ENCODE data around the gene PDRG1.
"Not testable (repeated sequence)": the region's sequence is repeated elsewhere in the genome, so short reads cannot be mapped to it uniquely, and the experiment has no call there.

PDRG1 gene

GRCh38 chr20:31926493-31926892 lies 25.4 kb downstream of the PDRG1 start:
- no peak for DNase-seq (ENCODE audit: low read depth)

- DNase-seq (ENCODE audit: low read depth) = no peak
These were observed 26.2 kb downstream of the PDRG1 start for GRCh38 chr20:31925631-31926030.

DNA sequence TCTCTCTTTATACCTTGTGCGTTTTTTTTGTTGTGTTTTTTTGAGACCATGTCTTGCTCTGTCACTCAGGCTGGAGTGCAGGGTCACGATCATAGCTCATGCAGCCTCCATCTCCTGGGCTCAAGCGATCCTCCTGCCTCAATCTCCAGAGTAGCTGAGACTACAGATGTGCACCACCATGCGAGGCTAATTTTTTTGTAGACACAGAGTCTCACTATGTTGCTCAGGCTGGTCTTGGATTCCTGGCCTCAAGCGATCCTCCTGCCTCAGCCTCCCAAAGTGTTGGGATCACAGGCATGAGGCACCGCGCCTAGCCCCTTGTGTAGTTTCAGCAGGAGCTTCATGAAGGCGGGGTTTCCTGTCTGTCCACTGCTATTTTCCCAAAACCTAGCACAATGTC lies 27.3 kb downstream of the PDRG1 start:
- DNase-seq (ENCODE audit: low read depth) = no peak

DNA sequence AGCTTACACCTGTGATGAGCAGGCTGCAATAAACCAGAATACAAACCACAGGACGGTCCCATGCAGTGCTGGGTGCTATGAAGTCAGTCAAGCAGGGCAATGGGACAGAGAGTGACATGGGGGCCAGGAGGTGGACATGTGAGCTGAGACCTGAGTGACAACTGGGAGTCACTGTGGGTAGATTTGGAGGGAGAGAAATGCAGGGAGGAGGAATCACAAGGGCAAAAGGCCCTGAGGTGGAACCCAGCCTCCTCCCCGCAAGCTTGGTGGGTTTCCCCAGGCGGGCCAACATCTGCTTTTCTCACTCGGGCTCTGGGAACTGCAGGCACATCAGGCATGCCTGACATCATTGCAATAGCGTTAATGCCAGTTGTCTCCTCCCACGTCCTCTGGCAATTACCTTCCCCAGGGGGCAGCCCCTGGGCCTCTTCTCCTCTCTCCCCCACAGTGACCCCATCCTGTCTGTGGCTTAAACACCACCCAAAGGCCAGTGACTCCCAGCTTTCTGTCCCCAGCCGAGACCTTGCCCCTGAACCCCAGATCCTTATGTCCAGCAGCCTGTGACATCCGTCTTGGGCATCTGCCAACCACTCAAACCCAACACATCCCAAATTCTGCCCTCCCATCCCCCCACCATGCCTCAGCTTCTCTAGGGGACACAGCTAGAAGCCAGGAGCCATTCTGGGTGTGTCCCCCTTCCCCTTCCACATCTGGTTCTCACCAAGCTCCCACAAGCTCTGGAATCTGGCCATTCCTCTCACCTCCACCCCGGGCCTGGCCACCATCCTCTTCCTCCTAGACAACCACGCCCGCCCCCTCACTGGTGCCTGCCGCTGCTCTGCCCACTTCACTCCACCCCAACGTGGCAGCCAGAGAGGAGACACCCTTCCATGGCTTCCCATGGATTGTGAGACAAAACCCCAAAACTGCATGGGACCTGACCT lies 28.2 kb downstream of the PDRG1 start:
- no peak for DNase-seq (ENCODE audit: low read depth)

DNA sequence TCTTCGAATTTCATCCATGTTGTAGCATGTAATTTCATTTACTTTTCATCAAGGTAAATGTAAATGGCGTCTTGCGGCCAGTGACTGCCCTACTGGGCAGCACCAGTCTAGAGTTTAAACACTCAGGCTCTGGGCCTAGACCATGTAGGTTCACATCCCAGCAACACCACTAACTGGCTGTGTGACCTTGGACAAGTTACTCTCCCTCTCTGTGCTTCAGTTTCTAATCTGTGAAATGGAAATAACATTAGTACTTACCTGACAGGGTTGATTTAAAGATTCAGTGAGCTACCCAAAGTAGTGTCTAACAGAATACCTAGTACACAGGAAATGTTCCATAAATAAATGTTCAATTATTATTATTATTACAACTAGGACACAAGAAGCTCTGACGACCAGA lies 29.3 kb downstream of the PDRG1 start:
- no peak for DNase-seq (ENCODE audit: low read depth)

- DNase-seq (ENCODE audit: low read depth) = no peak
These were observed 29.7 kb downstream of the PDRG1 start for GRCh38 chr20:31922181-31922580.

GRCh38 chr20:31921480-31921879 lies 30.4 kb downstream of the PDRG1 start:
- not testable (repeated sequence) for DNase-seq (ENCODE audit: low read depth)

- no peak for DNase-seq (ENCODE audit: low read depth)
These were observed 31.5 kb downstream of the PDRG1 start for GRCh38 chr20:31920275-31920855.

DNA sequence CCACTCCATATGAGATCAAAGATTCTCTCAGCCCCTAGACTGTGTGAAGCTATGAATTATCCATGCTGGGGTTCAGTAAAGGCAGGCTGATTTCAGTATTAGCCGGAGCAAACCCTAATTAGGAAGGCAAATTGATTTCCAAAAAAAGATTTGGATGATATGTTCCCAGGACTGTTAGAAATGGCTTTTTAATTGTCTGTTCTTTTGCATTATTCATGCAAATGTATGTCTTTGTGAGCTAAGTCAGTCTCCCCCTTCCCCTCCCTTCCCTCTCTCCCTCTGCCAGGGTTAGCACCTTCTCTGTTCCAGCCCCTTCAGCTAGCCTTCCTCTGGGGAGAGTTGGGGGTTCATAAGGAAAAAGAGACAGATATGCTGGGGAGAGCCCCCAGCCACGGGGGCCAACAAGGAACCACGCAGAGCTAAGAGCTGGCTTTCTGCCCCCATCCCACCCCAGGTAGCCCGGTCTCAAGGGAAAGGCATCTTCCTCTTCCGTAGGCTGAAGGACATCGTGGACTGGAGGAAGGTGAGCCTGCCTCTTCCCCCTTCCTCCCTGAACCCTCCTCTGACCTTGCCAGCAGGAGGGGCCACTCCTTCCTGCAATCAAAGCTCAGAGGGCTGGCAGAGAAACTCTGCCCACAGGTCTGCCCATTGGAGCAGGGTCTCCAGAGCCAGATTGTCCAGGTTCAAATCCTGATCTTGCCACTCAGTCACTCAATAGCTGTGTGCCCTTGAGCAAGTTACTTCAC lies 32.3 kb downstream of the PDRG1 start:
- no peak for DNase-seq (ENCODE audit: low read depth)

- no peak for DNase-seq (ENCODE audit: low read depth)
These were observed 33.3 kb downstream of the PDRG1 start for GRCh38 chr20:31918466-31919105.

- DNase-seq (ENCODE audit: low read depth) = not testable (repeated sequence)
These were observed 33.9 kb downstream of the PDRG1 start for GRCh38 chr20:31917962-31918412.

DNA sequence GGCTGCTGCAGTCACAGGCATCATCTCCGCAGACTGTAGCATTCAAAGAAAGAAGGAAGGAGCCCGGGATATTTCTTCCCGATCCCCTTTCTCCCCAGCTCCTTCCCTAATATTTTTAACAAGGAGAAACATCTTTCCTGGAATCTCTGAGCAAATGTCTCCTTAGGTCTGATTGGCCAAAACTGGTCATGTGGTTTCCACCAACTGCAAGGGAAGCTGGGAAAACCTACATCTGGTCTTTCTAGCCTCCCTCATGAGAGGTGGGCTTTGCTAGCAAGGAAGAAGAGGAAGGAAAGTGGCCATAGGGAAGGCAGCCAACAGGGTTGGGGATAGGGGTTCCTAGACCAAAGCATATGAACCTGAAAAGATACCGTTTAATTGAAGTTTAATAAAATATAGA lies 35.1 kb downstream of the PDRG1 start:
- no peak for DNase-seq (ENCODE audit: low read depth)

- DNase-seq (ENCODE audit: low read depth) = no peak
These were observed 36.2 kb downstream of the PDRG1 start for GRCh38 chr20:31915491-31916280.

GRCh38 chr20:31914170-31914569 lies 37.7 kb downstream of the PDRG1 start:
- DNase-seq (ENCODE audit: low read depth) = no peak

GRCh38 chr20:31913431-31914157 lies 38.3 kb downstream of the PDRG1 start:
- no peak for DNase-seq (ENCODE audit: low read depth)

- no peak for DNase-seq (ENCODE audit: low read depth)
These were observed 41.6 kb downstream of the PDRG1 start for GRCh38 chr20:31910071-31910803.

GRCh38 chr20:31909253-31910070 lies 42.4 kb downstream of the PDRG1 start:
- DNase-seq (ENCODE audit: low read depth) = no peak

DNA sequence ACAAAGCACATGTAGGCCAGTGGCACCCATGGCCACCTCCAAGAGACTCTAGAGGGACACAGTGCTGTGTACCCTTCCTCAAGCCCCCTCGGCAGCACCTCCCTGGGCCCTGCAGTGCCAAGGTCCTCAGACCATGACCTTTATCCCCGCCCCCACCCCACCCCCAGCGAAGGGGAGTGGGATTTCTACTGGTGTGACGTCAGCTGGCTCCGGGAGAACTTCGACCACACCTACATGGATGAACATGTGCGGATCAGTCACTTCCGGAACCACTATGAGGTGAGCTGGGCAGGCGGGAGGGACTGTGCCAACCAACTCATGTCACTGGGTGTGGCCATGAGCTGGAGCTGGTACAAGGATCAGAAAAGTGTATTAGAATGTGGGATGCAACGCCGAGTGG lies 43.4 kb downstream of the PDRG1 start:
- no peak for DNase-seq (ENCODE audit: low read depth)

DNA sequence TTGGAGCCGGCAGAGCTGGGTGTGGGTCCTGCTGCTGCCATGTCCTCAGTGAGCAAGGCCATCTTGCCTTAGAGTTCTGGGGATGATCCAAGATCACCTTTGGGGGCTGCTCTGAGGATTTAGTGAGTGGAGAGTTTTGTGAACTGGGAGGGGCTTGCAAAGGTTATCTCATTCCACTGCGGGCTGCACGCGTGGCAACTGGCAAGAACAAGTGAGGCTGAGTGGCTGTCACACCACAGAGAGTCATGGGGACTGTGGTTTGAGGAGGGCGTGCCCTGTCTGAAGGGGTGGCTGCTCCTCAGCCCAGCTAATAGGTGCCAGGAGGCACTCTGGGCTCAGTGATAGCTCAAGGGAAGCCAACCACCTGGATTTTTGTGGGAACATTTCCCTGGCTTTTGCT lies 43.8 kb downstream of the PDRG1 start:
- no peak for DNase-seq (ENCODE audit: low read depth)

All from stimulated activated CD8-positive, alpha-beta memory T cell treated with anti-CD3 and anti-CD28 coated beads, Interleukin-12 subunit alpha, Interleukin-12 subunit beta, amount 100 ng/mL, for 4 hours (primary cell).